Stimulated activated CD4-positive, alpha-beta T cell treated with anti-CD3 and anti-CD28 coated beads, Interleukin-15, amount 100 ng/mL, for 24 hours (primary cell): ENCODE data around the gene RASA3.
A peak's percentile ranks its signal among the peaks of the same experiment; 100 is the strongest.

Source experiments
- DNase-seq: peaks from one replicate; pipeline ENCODE4 v3.0.0-alpha.2; 2020

RASA3 gene

GRCh38 chr13:114063545-114064449 is 68.6 kb downstream of the RASA3 start:
- peak; percentile 66 for DNase-seq

- no peak for DNase-seq
These were observed 69.7 kb downstream of the RASA3 start for GRCh38 chr13:114062754-114063153.

DNA sequence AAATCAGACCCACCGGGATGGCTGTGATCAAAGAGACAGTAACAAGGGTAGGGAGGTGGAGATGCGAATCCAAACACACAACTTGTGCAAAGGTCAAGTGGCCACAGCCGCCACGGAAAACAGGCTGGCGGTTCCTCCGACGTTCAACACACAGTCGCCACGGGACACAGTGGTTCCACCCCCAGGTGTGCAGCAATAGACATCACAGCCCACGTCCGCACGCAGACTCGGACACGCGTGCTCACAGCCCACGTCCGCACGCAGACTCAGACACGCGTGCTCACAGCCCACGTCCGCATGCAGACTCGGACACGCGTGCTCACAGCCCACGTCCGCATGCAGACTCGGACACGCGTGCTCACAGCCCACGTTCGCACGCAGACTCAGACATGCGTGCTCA is 70.1 kb downstream of the RASA3 start:
- no peak for DNase-seq

GRCh38 chr13:114061744-114062143 is 70.7 kb downstream of the RASA3 start:
- no peak for DNase-seq

GRCh38 chr13:114061047-114061446 is 71.4 kb downstream of the RASA3 start:
- DNase-seq, result no peak

DNA sequence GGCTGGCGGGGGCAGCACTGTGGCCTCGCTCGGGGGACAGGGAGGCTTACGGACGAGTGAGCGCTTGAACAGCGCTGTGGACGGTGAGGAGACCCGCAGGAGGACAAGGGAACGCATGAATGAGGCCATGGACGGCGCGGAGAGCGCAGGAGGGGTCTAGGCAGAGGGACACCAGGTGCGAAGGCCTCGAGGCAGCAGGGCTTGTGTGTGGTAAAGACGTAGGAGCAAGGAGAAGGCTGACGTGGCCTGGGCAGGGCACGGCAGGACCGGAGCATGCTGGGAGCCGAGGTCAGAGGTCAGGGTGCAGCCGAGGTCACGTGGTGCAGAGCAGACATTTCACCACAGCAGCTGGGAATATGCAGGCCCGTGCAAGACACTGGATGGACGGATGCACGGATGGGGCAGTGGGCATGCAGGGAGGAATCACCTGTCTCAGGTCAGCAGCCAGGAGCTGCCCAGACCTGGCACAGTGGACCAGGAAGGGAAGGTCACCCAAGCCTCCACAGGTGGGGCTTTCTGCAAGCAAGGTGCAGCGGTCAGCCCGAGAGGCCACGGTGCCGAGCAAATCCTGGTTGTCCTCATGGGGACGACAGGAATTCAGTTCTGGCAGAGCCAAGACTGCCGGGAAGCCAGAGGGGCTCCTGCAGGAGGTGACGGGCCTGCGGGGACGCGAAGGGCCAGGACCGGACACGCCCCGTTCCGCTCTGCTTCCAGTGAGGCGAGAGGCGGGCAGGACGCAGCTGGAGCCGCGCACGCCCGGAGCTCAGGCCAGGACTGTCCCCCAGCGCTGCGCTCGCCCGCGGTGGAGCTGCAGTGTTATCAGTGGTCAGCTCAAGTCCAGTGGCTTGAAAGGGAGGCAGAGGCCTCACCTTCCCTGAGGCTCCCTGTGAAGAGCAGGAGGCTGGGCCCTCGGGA is 72.2 kb downstream of the RASA3 start:
- no peak for DNase-seq

- DNase-seq, result no peak
These were observed 73.0 kb downstream of the RASA3 start for GRCh38 chr13:114059428-114059827.

GRCh38 chr13:114058051-114058867 is 74.2 kb downstream of the RASA3 start:
- DNase-seq, result no peak

- no peak for DNase-seq
These were observed 75.0 kb downstream of the RASA3 start for GRCh38 chr13:114057166-114058050.

- DNase-seq, result no peak
These were observed 76.0 kb downstream of the RASA3 start for GRCh38 chr13:114056205-114057013.

- DNase-seq, result no peak
These were observed 76.7 kb downstream of the RASA3 start for GRCh38 chr13:114055766-114056165.

GRCh38 chr13:114054830-114055439 is 77.5 kb downstream of the RASA3 start:
- DNase-seq, result no peak

DNA sequence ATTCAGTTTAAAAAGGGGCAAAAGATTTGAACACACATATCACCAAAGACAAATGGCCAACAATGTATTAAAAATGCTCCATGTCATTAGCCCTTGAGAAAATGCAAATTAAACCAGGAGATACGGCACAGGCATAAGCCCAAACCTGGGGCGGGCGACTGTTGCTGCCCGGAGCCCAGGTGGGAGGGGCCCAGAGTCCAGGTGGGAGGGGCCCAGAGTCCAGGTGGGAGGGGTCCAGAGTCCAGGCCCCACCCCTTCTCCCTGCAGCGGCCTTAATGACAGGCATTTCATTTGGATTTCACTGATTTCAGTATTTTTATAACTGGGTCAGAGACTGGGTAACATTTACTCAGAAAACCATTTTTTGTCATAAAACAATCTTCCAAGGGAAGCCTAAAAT is 78.2 kb downstream of the RASA3 start:
- DNase-seq, result peak; percentile 34

DNA sequence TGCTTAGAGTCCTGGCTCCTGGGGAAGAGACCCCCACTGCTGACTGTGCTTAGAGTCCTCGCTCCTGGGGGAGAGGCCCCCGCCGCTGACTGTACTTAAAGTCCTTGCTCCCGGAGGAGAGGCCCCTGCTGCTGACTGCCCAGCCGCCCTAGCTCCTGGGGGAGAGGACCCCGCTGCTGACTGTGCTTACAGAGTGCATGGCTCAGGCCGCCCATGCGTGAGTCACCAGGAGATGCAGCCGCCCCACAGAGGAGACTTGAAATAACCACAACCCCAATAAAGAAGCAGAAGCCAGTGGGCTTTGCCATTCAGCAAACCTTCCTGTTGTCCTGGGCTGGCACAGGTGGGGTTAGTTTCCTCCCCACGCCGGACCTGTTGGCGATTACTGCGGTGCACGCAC is 79.4 kb downstream of the RASA3 start:
- no peak for DNase-seq

GRCh38 chr13:114050536-114051450 is 81.6 kb downstream of the RASA3 start:
- no peak for DNase-seq

DNA sequence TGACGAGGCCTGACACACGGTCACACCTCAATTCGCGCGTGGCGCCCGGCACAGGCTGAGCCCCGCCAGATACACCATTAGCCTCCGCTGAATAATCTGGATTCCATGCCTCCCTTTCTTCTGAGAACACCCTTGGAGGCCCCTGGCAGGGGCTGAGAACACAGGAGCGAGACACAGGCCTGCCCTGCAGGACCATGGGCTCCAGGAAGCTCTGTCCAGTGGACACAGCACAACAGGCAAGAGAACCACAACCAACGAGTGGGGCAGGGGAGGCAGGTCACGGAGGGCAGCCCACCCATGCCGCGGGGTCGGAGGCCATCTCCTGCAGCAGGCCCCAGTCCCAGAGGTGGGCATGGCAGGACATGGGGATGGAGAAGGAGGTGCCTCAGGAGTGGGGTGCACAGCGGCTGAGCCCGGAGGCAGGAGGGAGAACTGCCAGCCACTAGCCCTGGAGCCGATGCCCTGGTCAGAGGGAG is 82.8 kb downstream of the RASA3 start:
- no peak for DNase-seq

- peak; percentile 82 for DNase-seq
These were observed 83.4 kb downstream of the RASA3 start for GRCh38 chr13:114049026-114049425.

GRCh38 chr13:114048443-114048842 is 84.0 kb downstream of the RASA3 start:
- DNase-seq, result no peak

DNA sequence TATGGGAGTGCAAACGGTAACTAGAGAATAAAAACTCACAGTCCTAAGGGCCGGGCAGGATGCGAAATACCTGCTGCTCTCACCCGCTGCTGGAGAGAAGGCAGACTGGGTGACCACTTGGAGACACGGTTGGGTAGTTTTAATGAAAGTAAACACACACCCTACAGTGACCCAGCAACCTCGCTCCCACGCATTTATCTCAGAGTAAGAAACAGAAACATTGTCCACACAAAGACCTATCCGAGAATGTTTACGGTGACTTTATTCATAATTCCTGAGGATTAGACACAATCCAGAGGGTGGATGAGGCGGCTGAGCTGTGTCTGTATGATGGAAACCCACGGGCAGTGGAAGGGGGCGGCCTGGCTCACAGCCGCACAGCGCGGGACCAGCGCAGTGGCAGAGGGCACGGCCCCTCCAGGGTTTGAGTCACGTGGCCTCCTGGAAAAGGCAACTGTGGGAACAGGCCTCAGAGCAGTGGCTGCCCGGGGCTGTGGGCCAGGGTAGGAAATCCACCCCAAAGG is 85.0 kb downstream of the RASA3 start:
- no peak for DNase-seq
